HPDE6-E6E7 (cell line): ENCODE measurements around the gene TCF4.

Source experiments
- DNase-seq: peaks from one replicate; pipeline ENCODE4 v3.0.0; 2011; ENCODE audit warnings: missing footprints; ENCODE audit errors: extremely low spot score

TCF4 gene

GRCh38 chr18:55301824-55302166 lies 286.2 kb downstream of the TCF4 start:
- DNase-seq = no peak

- no peak for DNase-seq
Observed at GRCh38 chr18:55300936-55301531, 287.0 kb downstream of the TCF4 start.

GRCh38 chr18:55300421-55300935 lies 287.5 kb downstream of the TCF4 start:
- no peak for DNase-seq

- DNase-seq = no peak
Observed at GRCh38 chr18:55296778-55297177, 291.2 kb downstream of the TCF4 start.

GRCh38 chr18:55296115-55296514 lies 291.9 kb downstream of the TCF4 start:
- no peak for DNase-seq

- no peak for DNase-seq
Observed at GRCh38 chr18:55290898-55291297, 297.1 kb downstream of the TCF4 start.

- DNase-seq = no peak
Observed at GRCh38 chr18:55289775-55290174, 298.2 kb downstream of the TCF4 start.

GRCh38 chr18:55289048-55289447 lies 298.9 kb downstream of the TCF4 start:
- DNase-seq = no peak

GRCh38 chr18:55287935-55288868 lies 299.8 kb downstream of the TCF4 start:
- no peak for DNase-seq

GRCh38 chr18:55287149-55287806 lies 300.7 kb downstream of the TCF4 start:
- no peak for DNase-seq

GRCh38 chr18:55286257-55286825 lies 301.7 kb downstream of the TCF4 start:
- no peak for DNase-seq

GRCh38 chr18:55284614-55285013 lies 303.4 kb downstream of the TCF4 start:
- DNase-seq = no peak

- DNase-seq = no peak
Observed at GRCh38 chr18:55283309-55283708, 304.7 kb downstream of the TCF4 start.

- no peak for DNase-seq
Observed at GRCh38 chr18:55280503-55280902, 307.5 kb downstream of the TCF4 start.

GRCh38 chr18:55275039-55275901 lies 312.7 kb downstream of the TCF4 start:
- no peak for DNase-seq

- DNase-seq = no peak
Observed at GRCh38 chr18:55272510-55273243, 315.3 kb downstream of the TCF4 start.

GRCh38 chr18:55269622-55270021 lies 318.4 kb downstream of the TCF4 start:
- DNase-seq = no peak

GRCh38 chr18:55268628-55269275 lies 319.2 kb downstream of the TCF4 start:
- DNase-seq = no peak

GRCh38 chr18:55268151-55268601 lies 319.8 kb downstream of the TCF4 start:
- no peak for DNase-seq

GRCh38 chr18:55266981-55267380 lies 321.0 kb downstream of the TCF4 start:
- no peak for DNase-seq
